G401.6 (cell line): Measurements from ENCODE around the gene CDHR4.
"Not testable (repeated sequence)": the region's sequence is repeated elsewhere in the genome, so short reads cannot be mapped to it uniquely, and the experiment has no call there.

Experiments used
- FAIRE-seq: peaks from 2 replicates; lab custom pipeline; 2012; peaks lifted over from hg19 to GRCh38; lab: Jason Lieb, UNC

The CDHR4 gene

DNA sequence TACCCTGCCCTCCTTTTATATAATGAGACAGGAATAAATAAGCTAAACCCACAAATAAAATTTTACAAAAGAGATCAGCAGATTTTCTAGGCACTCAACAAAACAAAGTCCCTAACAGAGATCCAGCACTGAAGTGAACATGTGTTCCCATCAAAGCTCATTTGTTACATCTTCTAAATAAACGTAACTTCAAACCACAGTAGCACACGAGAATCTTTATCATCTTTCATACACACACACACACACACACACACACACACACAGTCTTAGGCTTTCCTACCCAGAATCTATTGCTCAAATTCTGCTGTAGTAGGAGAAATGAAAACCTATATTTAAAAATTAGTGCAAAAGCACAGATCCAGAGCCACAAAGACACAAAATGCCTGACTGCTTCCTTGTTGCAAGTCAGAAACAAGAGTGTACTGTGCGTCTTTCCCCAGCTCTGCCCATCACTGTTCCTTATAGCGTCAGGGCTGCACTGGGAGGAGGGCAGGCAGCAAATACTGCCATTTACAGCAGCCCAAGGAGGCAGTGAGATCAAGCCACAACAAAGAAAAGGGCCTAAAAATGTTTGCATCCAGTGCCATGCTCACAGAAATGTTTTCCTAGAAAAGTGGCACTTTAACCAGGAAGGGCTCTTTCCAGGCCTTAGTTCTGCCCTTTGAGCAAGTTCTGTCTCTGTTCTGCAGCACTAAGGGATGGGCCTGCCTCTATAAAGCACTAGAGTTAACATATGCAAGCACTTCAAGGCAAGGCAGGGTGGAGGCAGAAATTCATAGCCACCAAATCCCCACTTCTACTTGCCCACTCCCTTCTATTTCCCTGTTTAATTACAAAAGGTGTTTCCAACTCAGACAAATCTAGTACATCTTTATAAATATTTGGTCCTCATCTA is 19.3 kb downstream of the CDHR4 start:
- no peak for FAIRE-seq

- no peak for FAIRE-seq
Measured at GRCh38 chr3:49779358-49780079, 20.2 kb downstream of the CDHR4 start.

GRCh38 chr3:49776101-49776500 is 23.6 kb downstream of the CDHR4 start:
- not testable (repeated sequence) for FAIRE-seq

GRCh38 chr3:49775538-49775937 is 24.1 kb downstream of the CDHR4 start:
- FAIRE-seq = no peak

DNA sequence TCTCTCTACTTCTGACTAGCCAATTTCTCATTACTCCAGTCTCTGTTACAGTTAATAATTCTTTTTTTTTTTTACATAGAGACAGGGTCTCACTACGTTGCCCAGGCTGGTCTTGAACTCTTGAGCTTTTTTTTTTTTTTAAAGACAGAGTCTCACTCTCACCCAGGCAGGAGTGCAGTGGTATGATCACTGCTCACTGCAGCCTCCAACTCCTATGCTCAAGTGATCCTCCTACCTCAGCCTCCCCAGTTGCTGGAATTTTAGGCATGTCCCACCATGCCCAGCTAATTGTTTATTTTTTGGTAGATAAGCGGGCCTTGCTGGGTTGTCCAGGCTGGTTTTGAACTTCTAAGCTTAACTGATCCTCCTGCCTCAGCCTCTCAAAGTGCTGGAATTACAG is 27.0 kb downstream of the CDHR4 start:
- no peak for FAIRE-seq

- FAIRE-seq = peak; percentile 34
Measured at GRCh38 chr3:49771340-49771938, 28.2 kb downstream of the CDHR4 start.

DNA sequence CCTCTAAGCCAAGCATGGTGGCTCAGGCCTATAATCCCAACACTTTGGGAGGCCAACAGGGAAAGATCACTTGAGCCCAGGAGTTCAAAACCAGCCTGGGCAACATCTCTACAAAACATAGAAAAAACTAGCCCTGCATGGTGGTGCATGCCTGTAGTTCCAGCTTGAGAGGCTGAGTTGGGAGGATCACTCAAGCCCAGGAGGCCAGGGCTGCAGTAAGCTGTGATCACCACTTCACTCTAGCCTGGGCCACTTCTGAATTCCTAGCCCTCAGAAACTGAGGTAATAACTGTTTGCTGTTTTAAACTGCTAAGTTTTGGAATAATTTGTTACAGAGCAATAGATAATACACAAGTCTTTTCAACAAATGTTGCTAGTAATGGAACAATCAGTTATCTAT is 29.7 kb downstream of the CDHR4 start:
- no peak for FAIRE-seq

GRCh38 chr3:49769286-49769915 is 30.3 kb downstream of the CDHR4 start:
- FAIRE-seq = no peak

DNA sequence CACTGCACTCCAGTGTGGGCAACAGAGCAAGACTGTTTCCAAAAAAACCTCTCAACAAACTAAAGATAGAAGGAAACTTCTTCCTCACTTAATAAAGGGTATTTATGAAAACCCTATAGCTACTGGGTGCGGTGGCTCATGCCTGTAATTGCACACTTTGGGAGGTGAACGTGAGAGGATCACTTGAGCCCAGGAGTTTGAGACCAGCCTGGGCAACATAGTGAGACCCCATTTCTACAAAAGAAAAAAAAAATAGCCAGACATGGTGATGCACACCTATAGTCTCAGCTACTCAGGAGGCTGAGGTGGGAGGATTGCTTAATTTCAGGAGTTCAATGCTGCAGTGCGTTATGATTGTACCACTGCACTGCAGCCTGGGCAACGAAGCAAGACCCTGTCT is 35.7 kb downstream of the CDHR4 start:
- FAIRE-seq = no peak

GRCh38 chr3:49761661-49762060 is 38.0 kb downstream of the CDHR4 start:
- no peak for FAIRE-seq

- FAIRE-seq = no peak
Measured at GRCh38 chr3:49759226-49759625, 40.4 kb downstream of the CDHR4 start.

GRCh38 chr3:49757197-49757596 is 42.5 kb downstream of the CDHR4 start:
- no peak for FAIRE-seq

GRCh38 chr3:49756036-49756435 is 43.6 kb downstream of the CDHR4 start:
- no peak for FAIRE-seq

- no peak for FAIRE-seq
Measured at GRCh38 chr3:49754536-49754935, 45.1 kb downstream of the CDHR4 start.

GRCh38 chr3:49751501-49751900 is 48.2 kb downstream of the CDHR4 start:
- no peak for FAIRE-seq

DNA sequence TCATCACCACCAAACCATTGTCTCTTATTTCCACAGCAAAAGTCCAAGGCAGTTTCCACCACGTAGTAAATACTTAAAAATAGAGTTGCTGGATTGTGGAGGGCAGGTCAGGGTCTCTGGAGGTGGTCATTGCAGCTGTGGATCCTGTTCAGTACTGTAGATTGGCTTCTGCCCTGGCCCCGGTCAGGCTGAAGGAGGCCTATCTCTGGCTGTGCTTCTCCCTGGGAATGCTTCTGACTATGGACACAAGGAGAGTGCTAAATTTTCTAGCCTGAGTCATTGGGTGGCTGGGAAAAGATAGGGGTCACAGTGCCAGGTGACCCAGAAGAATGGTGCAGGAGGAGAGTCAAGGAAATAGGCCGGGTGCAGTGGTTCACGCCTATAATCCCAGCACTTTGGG is 49.6 kb downstream of the CDHR4 start:
- no peak for FAIRE-seq

- FAIRE-seq = not testable (repeated sequence)
Measured at GRCh38 chr3:49748874-49749273, 50.8 kb downstream of the CDHR4 start.

GRCh38 chr3:49747792-49748480 is 51.7 kb downstream of the CDHR4 start:
- no peak for FAIRE-seq

GRCh38 chr3:49745986-49746385 is 53.7 kb downstream of the CDHR4 start:
- FAIRE-seq = no peak
